ENCODE results near the gene EMP1.

EMP1 gene

GRCh38 chr12:13233830-13234641, 37.5 kb downstream of the EMP1 start:
- H3K4me3 ChIP-seq (ENCODE audit: low read depth, low read length) = no peak overlapping the region
- in situ Hi-C loops (cut with HindIII; ENCODE audit: low sequenced_read_pairs) = no loop called here
- TF ChIP-seq CTCF (IDR thresholded peaks at IDR 0.05; ENCODE audit: low read depth, low read length, missing control alignments) = peak; percentile 95
- peak; percentile 54 for DNase-seq (ENCODE audit: low read depth)

GRCh38 chr12:13238204-13238603, 41.7 kb downstream of the EMP1 start:
- no peak for TF ChIP-seq CTCF (IDR thresholded peaks at IDR 0.05; ENCODE audit: low read depth, low read length, missing control alignments)
- in situ Hi-C loops (cut with HindIII; ENCODE audit: low sequenced_read_pairs) = no loop called here
- no peak for DNase-seq (ENCODE audit: low read depth)
- H3K4me3 ChIP-seq (ENCODE audit: low read depth, low read length) = no peak overlapping the region

GRCh38 chr12:13241833-13242488, 45.4 kb downstream of the EMP1 start:
- in situ Hi-C loops (cut with HindIII; ENCODE audit: low sequenced_read_pairs) = no loop called here
- no peak overlapping the region for H3K4me3 ChIP-seq (ENCODE audit: low read depth, low read length)
- DNase-seq (ENCODE audit: low read depth) = no peak
- TF ChIP-seq CTCF (IDR thresholded peaks at IDR 0.05; ENCODE audit: low read depth, low read length, missing control alignments) = no peak

GRCh38 chr12:13242936-13243335, 46.4 kb downstream of the EMP1 start:
- in situ Hi-C loops (cut with HindIII; ENCODE audit: low sequenced_read_pairs) = no loop called here
- TF ChIP-seq CTCF (IDR thresholded peaks at IDR 0.05; ENCODE audit: low read depth, low read length, missing control alignments) = no peak

GRCh38 chr12:13243516-13244070, 47.1 kb downstream of the EMP1 start:
- no peak overlapping the region for H3K4me3 ChIP-seq (ENCODE audit: low read depth, low read length)
- in situ Hi-C loops (cut with HindIII; ENCODE audit: low sequenced_read_pairs) = no loop called here
- TF ChIP-seq CTCF (IDR thresholded peaks at IDR 0.05; ENCODE audit: low read depth, low read length, missing control alignments) = no peak
- peak; percentile 36 for DNase-seq (ENCODE audit: low read depth)

More at GRCh38 chr12:13242936-13243335, 46.4 kb downstream of the EMP1 start:
- DNase-seq (ENCODE audit: low read depth) = no peak
- H3K4me3 ChIP-seq (ENCODE audit: low read depth, low read length) = no peak overlapping the region

- H3K4me3 ChIP-seq (ENCODE audit: low read depth, low read length) = no peak overlapping the region
- no peak for TF ChIP-seq CTCF (IDR thresholded peaks at IDR 0.05; ENCODE audit: low read depth, low read length, missing control alignments)
- DNase-seq (ENCODE audit: low read depth) = no peak
- in situ Hi-C loops (cut with HindIII; ENCODE audit: low sequenced_read_pairs) = no loop called here
Measured at GRCh38 chr12:13247596-13247995, 51.1 kb downstream of the EMP1 start.

All from astrocyte of the cerebellum (primary cell).